ENCODE results near the gene SPATA31E1.

DNA sequence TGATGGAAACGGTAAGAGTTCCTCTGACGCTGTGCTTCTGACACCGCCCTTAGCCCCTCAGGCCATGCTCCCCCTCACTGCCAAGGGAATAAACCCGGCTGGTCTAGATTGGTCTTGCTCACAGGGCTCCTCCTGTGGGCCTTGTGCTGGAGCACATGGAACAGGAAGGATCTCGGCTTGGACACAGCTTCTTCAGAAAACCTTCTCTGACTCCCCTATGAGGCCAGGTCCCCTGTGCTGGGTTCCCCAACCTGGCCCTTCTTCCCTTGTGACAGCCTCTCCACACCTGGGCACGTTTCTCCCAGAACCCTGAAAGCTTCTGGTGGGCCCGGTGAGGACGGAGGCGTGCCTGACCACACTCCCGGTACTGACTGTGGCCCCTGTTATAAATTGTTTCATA, 8.2 kb downstream of the SPATA31E1 start:
- TF ChIP-seq, protein P1, sequence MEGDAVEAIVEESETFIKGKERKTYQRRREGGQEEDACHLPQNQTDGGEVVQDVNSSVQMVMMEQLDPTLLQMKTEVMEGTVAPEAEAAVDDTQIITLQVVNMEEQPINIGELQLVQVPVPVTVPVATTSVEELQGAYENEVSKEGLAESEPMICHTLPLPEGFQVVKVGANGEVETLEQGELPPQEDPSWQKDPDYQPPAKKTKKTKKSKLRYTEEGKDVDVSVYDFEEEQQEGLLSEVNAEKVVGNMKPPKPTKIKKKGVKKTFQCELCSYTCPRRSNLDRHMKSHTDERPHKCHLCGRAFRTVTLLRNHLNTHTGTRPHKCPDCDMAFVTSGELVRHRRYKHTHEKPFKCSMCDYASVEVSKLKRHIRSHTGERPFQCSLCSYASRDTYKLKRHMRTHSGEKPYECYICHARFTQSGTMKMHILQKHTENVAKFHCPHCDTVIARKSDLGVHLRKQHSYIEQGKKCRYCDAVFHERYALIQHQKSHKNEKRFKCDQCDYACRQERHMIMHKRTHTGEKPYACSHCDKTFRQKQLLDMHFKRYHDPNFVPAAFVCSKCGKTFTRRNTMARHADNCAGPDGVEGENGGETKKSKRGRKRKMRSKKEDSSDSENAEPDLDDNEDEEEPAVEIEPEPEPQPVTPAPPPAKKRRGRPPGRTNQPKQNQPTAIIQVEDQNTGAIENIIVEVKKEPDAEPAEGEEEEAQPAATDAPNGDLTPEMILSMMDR (IDR thresholded peaks at IDR 0.05), result no peak
- no peak for TF ChIP-seq POLR2A (IDR thresholded peaks at IDR 0.05)
- TF ChIP-seq POLR2AphosphoS5 (IDR thresholded peaks at IDR 0.05; ENCODE audit: insufficient read depth in 1 of 2, low read depth in 1 of 2), result no peak
